ENCODE measurements around the gene ZFYVE1.

DNA sequence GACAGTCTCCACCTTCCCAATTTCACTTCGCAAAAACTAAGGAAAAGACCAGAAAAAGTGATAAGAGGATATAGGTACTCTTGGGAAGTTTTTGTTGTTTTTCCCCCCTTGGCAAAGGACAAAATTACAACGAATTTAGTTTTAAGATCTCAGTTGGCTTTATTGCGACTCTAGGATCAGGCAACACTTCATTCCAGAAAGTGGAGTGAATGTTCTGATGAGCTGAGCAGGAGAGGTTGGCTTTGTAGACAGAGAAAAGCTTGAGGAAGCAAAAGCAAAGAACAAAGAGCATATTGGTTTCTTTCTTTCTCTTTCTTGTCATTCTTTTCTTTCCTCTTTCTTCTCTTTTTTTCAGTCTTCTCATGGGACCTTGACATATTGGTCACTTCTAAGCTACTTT is 640 bp upstream of the ZFYVE1 start:
- TF ChIP-seq EZH2 (IDR thresholded peaks at IDR 0.05) = no peak
- no peak for TF ChIP-seq POLR2AphosphoS5 (IDR thresholded peaks at IDR 0.05; ENCODE audit: borderline replicate concordance, low read depth, low read length)
- TF ChIP-seq FOXP2 (optimal IDR thresholded peaks at IDR 0.05; ENCODE audit: control extremely low read depth, extremely low read length, insufficient read depth) = no peak
